Ovary (tissue), 9 donors: Measurements from ENCODE around the gene MCEMP1. TPM values are rescaled to one million over a fixed set of nuclear protein-coding genes. Genes with fewer than 3 reads are reported as not detected.

Experiments
- DNase-seq, 5 donors: peaks; one replicate each; pipeline ENCODE4 v3.0.0-alpha.2; 2019 to 2020
- H3K27ac ChIP-seq, 2 donors: fragments of 200-600 bp; one replicate each; pipeline versions ENCODE4 v1.5.1 to v1.8.0; 2019 to 2022
- H3K27me3 ChIP-seq: fragments of 200-600 bp; one replicate; pipeline ENCODE4 v1.8.0; 2022
- H3K36me3 ChIP-seq: fragments of 200-600 bp; sonication (generic); one replicate; pipeline ENCODE4 v1.5.1; 2019
- H3K4me1 ChIP-seq: one replicate; pipeline ENCODE4 v1.8.1; 2013; ENCODE audit warnings: mild to moderate bottlenecking, moderate library complexity; ENCODE audit not compliant: insufficient read depth
- H3K4me3 ChIP-seq: fragments of 200-600 bp; sonication (generic); one replicate; pipeline ENCODE4 v1.5.1; 2017
- H3K9me3 ChIP-seq, 2 donors: fragments of 200-600 bp in 1 of 2; sonication (generic) in 1 of 2; one replicate each; pipeline versions ENCODE4 v1.5.1 to v1.8.1; 2013 to 2019; ENCODE audit warnings: mild to moderate bottlenecking in 1 of 2, moderate library complexity in 1 of 2
- EP300 ChIP-seq: sonication (generic); formaldehyde crosslinking; IDR thresholded peaks from one replicate; pipeline ENCODE4 v1.6.1; 2017; ENCODE audit warnings: antibody characterized with exemption
- POLR2A ChIP-seq: fragments of 450-650 bp; IDR thresholded peaks from one replicate; pipeline ENCODE4 v1.6.1; 2017; ENCODE audit warnings: antibody characterized with exemption, mild to moderate bottlenecking, moderate library complexity
- WGBS, 3 donors: extraction: QIAGEN DNeasy Blood & Tissue Kit in 1 of 3; methylation state at CpG; one replicate each; pipeline versions ENCODE4 v1.1.5 to v1.1.7; 2013 to 2017; 5-methylcytosine and 5-hydroxymethylcytosine counted together
- intact Hi-C, 4 donors: fragments of 100-400 bp; cut with DNase I; formaldehyde crosslinking; loops; one replicate each; pipeline versions ENCODE4 v1.11.0 to v1.15.1; 2022 to 2023
- polyA plus RNA-seq, 2 donors: library from polyadenylated mRNA; stranded (reverse); fragments of 200-250 nt in 1 of 2; fragments of 350-450 nt in 1 of 2; fragmentation: Illumina TruSeq in 1 of 2; extraction: RNeasy Lipid Tissue Mini Kit (QIAGEN cat#74804) in 1 of 2; gene quantifications; one replicate each; pipeline ENCODE4 v1.2.3, GENCODE V29; 2013 to 2014
- total RNA-seq, 7 donors: library from RNA; depleted of rRNA in 2 of 7; stranded (reverse); fragments of >200 nt in 2 of 7; fragmentation: NEBNext Ultra II Directional in 3 of 7; extraction: Animal tissue kit (Norgen Biotek cat#: 25700) in 3 of 7; gene quantifications; one replicate each; pipeline versions ENCODE4 v1.1.0 to v1.2.4, GENCODE V29; 2016 to 2023
- TF ChIP-seq, protein P1 (sequence below), 3 donors: fragments of 450-650 bp in 2 of 3; fragments of 200-600 bp in 1 of 3; IDR thresholded peaks; one replicate each; pipeline versions ENCODE4 v1.5.1 to v1.8.0; 2016 to 2022; ENCODE audit warnings: antibody characterized with exemption in 3 of 3, mild to moderate bottlenecking in 1 of 3
- donor health status: DM: no; HTN: no; CAD: no; lungs with moderate emphysema.
- donor health status: DM: no; HTN: no; CAD: no.
- donor health status: Bipolar disorder and iron deficiency.
- donor health status: DM: yes; HTN: yes; CAD: no.
- donor health status: DM: no; HTN: no; CAD: no.
- donor health status: DM: yes; HTN: yes; CAD: no.

Gene MCEMP1
- total and polyA plus RNA-seq, 9 donors, result 0.06 to 0.83 (median 0.25) TPM; not detected in 5

DNA sequence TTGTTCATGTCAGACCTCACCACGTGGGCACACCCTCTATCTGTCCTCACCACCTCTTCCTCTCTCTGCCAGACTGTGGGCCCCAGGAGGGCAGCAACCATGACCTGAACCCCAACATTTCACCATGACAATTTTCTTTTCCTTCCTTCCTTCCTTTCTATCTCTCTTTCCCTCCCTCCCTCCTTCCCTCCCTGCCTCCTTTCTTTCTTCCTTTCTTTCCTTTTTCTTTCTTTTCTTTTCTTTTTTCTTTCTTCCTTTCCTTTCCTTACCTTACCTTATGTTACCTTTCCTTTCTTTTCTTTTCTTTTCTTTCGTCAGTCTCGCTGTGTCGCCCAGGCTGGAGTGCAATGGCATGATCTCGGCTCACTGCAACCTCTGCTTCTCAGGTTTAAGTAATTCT, 33.7 kb downstream of the MCEMP1 start:
- Histone ChIP-seq H3K36me3 (no peaks in the 10 kb centered on the region), H3K4me1 (no peaks in the 10 kb centered on the region), H3K27me3 (no peaks in the 10 kb centered on the region), H3K4me3 (no peak overlapping the region), H3K27ac (no peak overlapping the region), H3K9me3 (no peaks in the 10 kb centered on the region)
- 81 to 84% (median 84%) methylated on average over 5 of the region's 5 CpGs for WGBS, 3 donors
- no peak for DNase-seq
- intact Hi-C loops, result loop anchor here in 1 of 4 donors (10.0 kb wide), 1 partner anchor 1536 kb away; no protein-coding TSS in a partner anchor
- TF ChIP-seq POLR2A (no peak), EP300 (no peak)
- TF ChIP-seq, protein P1, sequence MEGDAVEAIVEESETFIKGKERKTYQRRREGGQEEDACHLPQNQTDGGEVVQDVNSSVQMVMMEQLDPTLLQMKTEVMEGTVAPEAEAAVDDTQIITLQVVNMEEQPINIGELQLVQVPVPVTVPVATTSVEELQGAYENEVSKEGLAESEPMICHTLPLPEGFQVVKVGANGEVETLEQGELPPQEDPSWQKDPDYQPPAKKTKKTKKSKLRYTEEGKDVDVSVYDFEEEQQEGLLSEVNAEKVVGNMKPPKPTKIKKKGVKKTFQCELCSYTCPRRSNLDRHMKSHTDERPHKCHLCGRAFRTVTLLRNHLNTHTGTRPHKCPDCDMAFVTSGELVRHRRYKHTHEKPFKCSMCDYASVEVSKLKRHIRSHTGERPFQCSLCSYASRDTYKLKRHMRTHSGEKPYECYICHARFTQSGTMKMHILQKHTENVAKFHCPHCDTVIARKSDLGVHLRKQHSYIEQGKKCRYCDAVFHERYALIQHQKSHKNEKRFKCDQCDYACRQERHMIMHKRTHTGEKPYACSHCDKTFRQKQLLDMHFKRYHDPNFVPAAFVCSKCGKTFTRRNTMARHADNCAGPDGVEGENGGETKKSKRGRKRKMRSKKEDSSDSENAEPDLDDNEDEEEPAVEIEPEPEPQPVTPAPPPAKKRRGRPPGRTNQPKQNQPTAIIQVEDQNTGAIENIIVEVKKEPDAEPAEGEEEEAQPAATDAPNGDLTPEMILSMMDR (IDR thresholded peaks at IDR 0.05), result no peak

DNA sequence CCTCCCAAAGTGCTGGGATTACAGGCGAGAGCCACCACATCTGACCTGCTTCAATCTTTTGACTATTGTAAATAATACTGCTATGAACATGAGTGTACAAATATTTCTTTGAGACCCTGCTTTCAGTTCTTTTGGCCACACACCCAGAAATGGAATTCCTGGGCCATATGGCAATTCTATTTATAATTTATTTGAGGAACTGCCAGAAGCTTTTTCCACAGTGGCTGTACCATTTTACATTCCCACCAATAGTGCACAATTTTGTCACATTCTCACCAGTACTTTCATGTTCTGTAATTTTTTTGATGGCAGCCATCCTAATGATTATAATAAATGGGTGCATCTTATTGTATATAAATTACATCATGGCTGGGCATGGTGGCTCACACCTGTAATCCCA, 38.8 kb downstream of the MCEMP1 start:
- WGBS, 3 donors, result 42 to 78% (median 48%) methylated on average over 1 of the region's 1 CpG
- no peaks in the 10 kb centered on the region for H3K27me3 ChIP-seq
- TF ChIP-seq POLR2A, result no peak
- TF ChIP-seq EP300, result no peak
- TF ChIP-seq, protein P1 (IDR thresholded peaks at IDR 0.05), result no peak
- no peaks in the 10 kb centered on the region for H3K9me3 ChIP-seq
- H3K4me1 ChIP-seq, result no peaks in the 10 kb centered on the region
- H3K27ac ChIP-seq, result no peak overlapping the region
- no peak overlapping the region for H3K4me3 ChIP-seq
- DNase-seq, result no peak
- no peaks in the 10 kb centered on the region for H3K36me3 ChIP-seq
- intact Hi-C loops, result loop anchor here in 1 of 4 donors (10.0 kb wide), 1 partner anchor 1541 kb away; no protein-coding TSS in a partner anchor

DNA sequence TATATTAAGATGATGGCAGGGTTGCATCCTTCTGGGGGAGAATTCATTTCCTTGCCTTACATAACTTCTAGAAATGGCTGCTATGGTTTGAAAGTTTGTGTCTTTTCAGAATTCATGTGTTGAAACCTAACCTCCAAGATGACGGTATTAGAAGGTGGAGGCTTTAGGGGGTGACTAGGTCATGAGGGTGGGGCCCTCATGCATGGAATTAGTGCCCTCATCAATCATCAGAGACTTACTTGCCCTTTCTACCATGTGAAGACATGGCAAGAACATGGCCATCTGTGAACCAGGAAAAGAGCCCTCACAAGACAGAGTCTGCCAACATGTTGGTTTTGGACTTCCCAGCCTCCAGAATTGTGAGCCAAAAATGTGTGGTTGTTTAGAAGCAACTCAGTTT, 39.9 kb downstream of the MCEMP1 start:
- 55 to 82% (median 66%) methylated on average over 1 of the region's 1 CpG for WGBS, 3 donors
- no peaks in the 10 kb centered on the region for H3K9me3 ChIP-seq
- no peaks in the 10 kb centered on the region for H3K27me3 ChIP-seq
- H3K4me3 ChIP-seq, result no peak overlapping the region
- no peaks in the 10 kb centered on the region for H3K4me1 ChIP-seq
- no peaks in the 10 kb centered on the region for H3K36me3 ChIP-seq
- DNase-seq, result no peak
- intact Hi-C loops, result loop anchor here in 1 of 4 donors (10.0 kb wide), 1 partner anchor 1542 kb away; no protein-coding TSS in a partner anchor
- TF ChIP-seq, protein P1 (IDR thresholded peaks at IDR 0.05), result no peak
- TF ChIP-seq POLR2A (no peak), EP300 (no peak)
- H3K27ac ChIP-seq, result no peak overlapping the region

DNA sequence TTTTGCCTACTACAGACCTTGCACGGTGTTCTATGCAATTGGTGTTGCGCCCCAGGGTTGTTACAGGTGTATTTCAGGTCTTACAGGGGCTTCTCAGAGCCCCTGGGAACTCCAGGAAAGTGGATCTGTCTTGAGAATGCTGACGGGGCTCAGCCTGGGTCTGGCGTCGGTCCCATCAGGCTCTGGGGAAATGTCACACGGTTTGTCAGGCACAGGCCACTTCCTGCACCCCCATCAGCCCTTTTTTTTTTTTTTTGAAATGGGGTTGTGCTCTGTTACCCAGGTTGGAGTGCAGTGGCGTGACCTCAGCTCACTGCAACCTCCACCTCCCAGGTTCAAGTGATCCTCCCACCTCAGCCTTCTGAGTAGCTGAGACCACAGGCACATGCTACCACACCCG, 41.8 kb downstream of the MCEMP1 start:
- no peak overlapping the region for H3K27ac ChIP-seq
- WGBS, 3 donors, result 59 to 73% (median 71%) methylated on average over 8 of the region's 8 CpGs
- H3K4me3 ChIP-seq, result no peak overlapping the region
- H3K36me3 ChIP-seq, result no peaks in the 10 kb centered on the region
- no peaks in the 10 kb centered on the region for H3K9me3 ChIP-seq
- intact Hi-C loops, result loop anchor here in 1 of 4 donors (10.0 kb wide), 1 partner anchor 1544 kb away; no protein-coding TSS in a partner anchor
- no peaks in the 10 kb centered on the region for H3K27me3 ChIP-seq
- H3K4me1 ChIP-seq, result no peaks in the 10 kb centered on the region
- TF ChIP-seq, protein P1 (IDR thresholded peaks at IDR 0.05), result no peak
- TF ChIP-seq EP300 (no peak), POLR2A (no peak)
- DNase-seq, result no peak
